Chondrocyte (in vitro differentiated cells): ENCODE data around the gene CD274. TPM values are rescaled to one million over a fixed set of nuclear protein-coding genes. Genes with fewer than 3 reads are reported as not detected.
A peak's percentile ranks its signal among the peaks of the same experiment; 100 is the strongest.
"Not testable (repeated sequence)": the region's sequence is repeated elsewhere in the genome, so short reads cannot be mapped to it uniquely, and the experiment has no call there.

Experiments used
- DNase-seq: peaks from one replicate; pipeline ENCODE4 v3.0.0; 2021; ENCODE audit warnings: mixed read lengths, low spot score
- H3K27ac Mint-ChIP-seq: one replicate; pipeline ENCODE4 v1.8.0; 2021; ENCODE audit warnings: mild to moderate bottlenecking, moderate library complexity, mixed read lengths; ENCODE audit not compliant: unreplicated experiment
- H3K27me3 Mint-ChIP-seq: 2 replicates; pipeline ENCODE4 v1.8.0; 2021; ENCODE audit warnings: low read depth, mixed read lengths
- H3K36me3 Mint-ChIP-seq: 2 replicates; pipeline ENCODE4 v1.8.0; 2021; ENCODE audit warnings: low read depth, mixed read lengths
- H3K4me1 Mint-ChIP-seq: 2 replicates; pipeline ENCODE4 v1.8.0; 2021; ENCODE audit warnings: low read depth, mild to moderate bottlenecking, mixed read lengths
- H3K4me3 Mint-ChIP-seq: one replicate; pipeline ENCODE4 v1.8.0; 2021; ENCODE audit warnings: mild to moderate bottlenecking, moderate library complexity, mixed read lengths; ENCODE audit not compliant: unreplicated experiment
- H3K9me3 Mint-ChIP-seq: 2 replicates; pipeline ENCODE4 v1.8.0; 2021; ENCODE audit warnings: low read depth, mixed read lengths
- CTCF ChIP-seq: fragments of 200-600 bp; sonication (generic); IDR thresholded peaks from 2 replicates; pipeline ENCODE4 v1.5.0; 2021; ENCODE audit warnings: antibody characterized with exemption, mild to moderate bottlenecking, moderate library complexity
- total RNA-seq: library from RNA; stranded (reverse); gene quantifications from 3 replicates; pipeline ENCODE4 v1.2.1, GENCODE V29; 2021

CD274 gene
- total RNA-seq, 1 donor from 2014 or later, result 0.12 TPM

GRCh38 chr9:5441043-5441442 lies 9.3 kb upstream of the CD274 start:
- no peaks in the 10 kb centered on the region for H3K36me3 Mint-ChIP-seq
- H3K4me1 Mint-ChIP-seq, result peaks cover 19% of the 10 kb centered on the region
- H3K4me3 Mint-ChIP-seq, result no peak overlapping the region
- peak overlapping the region; percentile 8 for H3K27ac Mint-ChIP-seq
- TF ChIP-seq CTCF, result no peak
- no peaks in the 10 kb centered on the region for H3K9me3 Mint-ChIP-seq
- DNase-seq, result no peak
- no peaks in the 10 kb centered on the region for H3K27me3 Mint-ChIP-seq

DNA sequence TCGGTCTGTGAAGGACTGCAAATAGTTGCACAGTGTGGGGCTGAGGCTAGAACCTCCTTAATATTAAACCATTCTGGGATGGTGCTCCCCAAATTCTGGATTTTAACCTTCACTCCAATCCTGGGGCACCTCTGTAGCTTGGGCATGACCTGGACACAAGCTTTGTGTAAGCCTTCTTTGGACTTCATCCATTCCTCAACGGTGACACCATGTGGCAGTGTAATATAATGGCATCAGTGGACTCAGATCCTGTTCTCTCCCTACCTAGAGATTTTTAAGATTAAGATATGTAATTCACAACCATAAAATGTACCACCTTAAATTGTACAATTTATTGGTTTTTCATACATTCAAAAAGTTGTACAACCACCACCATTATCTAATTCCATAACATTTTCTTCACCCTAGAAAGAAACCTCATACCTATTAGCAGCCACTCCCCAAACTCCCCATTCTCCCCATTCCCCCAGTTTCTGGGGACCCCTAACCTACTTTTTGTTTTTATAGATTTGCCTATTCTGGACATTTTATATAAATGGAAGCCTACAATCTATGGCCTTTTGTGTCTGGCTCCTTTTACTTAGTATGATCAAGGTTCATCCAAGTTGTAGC lies 7.8 kb upstream of the CD274 start:
- H3K27ac Mint-ChIP-seq, result no peak overlapping the region
- H3K27me3 Mint-ChIP-seq, result no peaks in the 10 kb centered on the region
- no peak for DNase-seq
- H3K4me3 Mint-ChIP-seq, result no peak overlapping the region
- no peaks in the 10 kb centered on the region for H3K36me3 Mint-ChIP-seq
- no peaks in the 10 kb centered on the region for H3K9me3 Mint-ChIP-seq
- peak; percentile 82 for TF ChIP-seq CTCF
- peaks cover 8% of the 10 kb centered on the region for H3K4me1 Mint-ChIP-seq

- H3K9me3 Mint-ChIP-seq, result no peaks in the 10 kb centered on the region
- H3K4me3 Mint-ChIP-seq, result no peak overlapping the region
- no peak for DNase-seq
- H3K36me3 Mint-ChIP-seq, result no peaks in the 10 kb centered on the region
- no peak for TF ChIP-seq CTCF
- H3K27ac Mint-ChIP-seq, result no peak overlapping the region
- H3K27me3 Mint-ChIP-seq, result no peaks in the 10 kb centered on the region
- no peaks in the 10 kb centered on the region for H3K4me1 Mint-ChIP-seq
These were observed 6.5 kb upstream of the CD274 start for GRCh38 chr9:5443850-5444249.

DNA sequence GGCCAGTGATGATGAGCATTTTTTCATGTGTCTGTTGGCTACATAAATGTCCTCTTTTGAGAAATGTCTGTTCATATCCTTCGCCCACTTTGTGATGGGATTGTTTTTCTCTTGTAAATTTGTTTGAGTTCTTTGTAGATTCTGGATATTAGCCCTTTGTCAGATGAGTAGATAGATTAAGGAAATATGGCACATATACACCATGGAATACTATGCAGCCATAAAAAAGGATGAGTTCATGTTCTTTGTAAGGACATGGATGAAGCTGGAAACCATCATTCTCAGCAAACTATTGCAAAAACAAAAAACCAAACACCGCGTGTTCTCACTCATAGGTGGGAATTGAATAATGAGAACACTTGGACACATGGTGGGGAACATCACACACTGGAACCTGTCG lies 5.2 kb upstream of the CD274 start:
- not testable (repeated sequence) for H3K36me3 Mint-ChIP-seq, H3K4me3 Mint-ChIP-seq, H3K9me3 Mint-ChIP-seq, H3K27me3 Mint-ChIP-seq, H3K27ac Mint-ChIP-seq, H3K4me1 Mint-ChIP-seq, DNase-seq

- Mint-ChIP-seq H3K4me1 (peaks cover 9% of the 10 kb centered on the region), H3K4me3 (no peak overlapping the region), H3K36me3 (no peaks in the 10 kb centered on the region), H3K27ac (no peak overlapping the region), H3K9me3 (no peaks in the 10 kb centered on the region), H3K27me3 (no peaks in the 10 kb centered on the region)
- no peak for TF ChIP-seq CTCF
- DNase-seq, result no peak
These were observed 4.5 kb upstream of the CD274 start for GRCh38 chr9:5445886-5446285.
